Gastroesophageal sphincter (tissue), 3 donors: ENCODE measurements around the gene KIF3A.

Experiments used
- EP300 ChIP-seq: sonication (generic); formaldehyde crosslinking; IDR thresholded peaks from one replicate; pipeline ENCODE4 v1.6.1; 2017; ENCODE audit warnings: antibody characterized with exemption, mild to moderate bottlenecking
- POLR2A ChIP-seq, 2 donors: fragments of 450-650 bp; IDR thresholded peaks; one replicate each; pipeline ENCODE4 v1.6.1; 2017; ENCODE audit warnings: antibody characterized with exemption in 2 of 2, mild to moderate bottlenecking in 2 of 2, moderate library complexity in 1 of 2
- POLR2AphosphoS5 ChIP-seq: sonication (generic); formaldehyde crosslinking; IDR thresholded peaks from one replicate; pipeline ENCODE4 v1.6.1; 2017; ENCODE audit warnings: antibody characterized with exemption
- TF ChIP-seq, protein P1 (sequence below), 4 experiments: fragments of 200-600 bp in 2 of 4; fragments of 450-650 bp in 2 of 4; sonication (generic) in 1 of 4; IDR thresholded peaks; one replicate each; pipeline ENCODE4 v1.5.1; 2017 to 2019; ENCODE audit warnings: antibody characterized with exemption in 4 of 4, mild to moderate bottlenecking in 2 of 4, moderate library complexity in 2 of 4

DNA sequence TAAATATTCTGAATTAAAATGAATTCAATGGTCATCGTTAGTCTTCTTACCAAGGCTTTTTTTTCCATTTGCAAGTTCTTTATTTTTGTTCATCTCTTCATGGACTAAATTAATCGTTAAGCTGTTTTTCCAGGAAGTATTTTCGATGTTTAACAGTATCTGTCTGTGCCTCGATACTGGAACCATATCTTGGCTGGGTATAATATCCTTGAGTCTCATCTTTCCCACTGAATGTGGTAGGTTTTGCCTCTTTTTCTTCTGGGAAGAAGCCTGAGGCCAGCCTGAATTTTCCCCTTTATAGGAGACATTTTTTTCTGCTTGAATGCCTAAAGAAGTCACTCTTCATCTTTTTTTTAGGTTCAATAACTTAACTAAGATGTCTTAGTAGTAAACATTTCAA is 43.7 kb upstream of the KIF3A start:
- TF ChIP-seq, protein P1, sequence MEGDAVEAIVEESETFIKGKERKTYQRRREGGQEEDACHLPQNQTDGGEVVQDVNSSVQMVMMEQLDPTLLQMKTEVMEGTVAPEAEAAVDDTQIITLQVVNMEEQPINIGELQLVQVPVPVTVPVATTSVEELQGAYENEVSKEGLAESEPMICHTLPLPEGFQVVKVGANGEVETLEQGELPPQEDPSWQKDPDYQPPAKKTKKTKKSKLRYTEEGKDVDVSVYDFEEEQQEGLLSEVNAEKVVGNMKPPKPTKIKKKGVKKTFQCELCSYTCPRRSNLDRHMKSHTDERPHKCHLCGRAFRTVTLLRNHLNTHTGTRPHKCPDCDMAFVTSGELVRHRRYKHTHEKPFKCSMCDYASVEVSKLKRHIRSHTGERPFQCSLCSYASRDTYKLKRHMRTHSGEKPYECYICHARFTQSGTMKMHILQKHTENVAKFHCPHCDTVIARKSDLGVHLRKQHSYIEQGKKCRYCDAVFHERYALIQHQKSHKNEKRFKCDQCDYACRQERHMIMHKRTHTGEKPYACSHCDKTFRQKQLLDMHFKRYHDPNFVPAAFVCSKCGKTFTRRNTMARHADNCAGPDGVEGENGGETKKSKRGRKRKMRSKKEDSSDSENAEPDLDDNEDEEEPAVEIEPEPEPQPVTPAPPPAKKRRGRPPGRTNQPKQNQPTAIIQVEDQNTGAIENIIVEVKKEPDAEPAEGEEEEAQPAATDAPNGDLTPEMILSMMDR (IDR thresholded peaks at IDR 0.05) = no peak
- TF ChIP-seq EP300 (no peak), POLR2A (IDR thresholded peaks at IDR 0.05) (no peak), POLR2AphosphoS5 (no peak)
